Measurements from ENCODE around the gene FBLN5. TPM values are rescaled to one million over a fixed set of nuclear protein-coding genes. Genes with fewer than 3 reads are reported as not detected.

Gene FBLN5
- total RNA-seq, 1 donor from 2014 or later: 98.7 TPM

DNA sequence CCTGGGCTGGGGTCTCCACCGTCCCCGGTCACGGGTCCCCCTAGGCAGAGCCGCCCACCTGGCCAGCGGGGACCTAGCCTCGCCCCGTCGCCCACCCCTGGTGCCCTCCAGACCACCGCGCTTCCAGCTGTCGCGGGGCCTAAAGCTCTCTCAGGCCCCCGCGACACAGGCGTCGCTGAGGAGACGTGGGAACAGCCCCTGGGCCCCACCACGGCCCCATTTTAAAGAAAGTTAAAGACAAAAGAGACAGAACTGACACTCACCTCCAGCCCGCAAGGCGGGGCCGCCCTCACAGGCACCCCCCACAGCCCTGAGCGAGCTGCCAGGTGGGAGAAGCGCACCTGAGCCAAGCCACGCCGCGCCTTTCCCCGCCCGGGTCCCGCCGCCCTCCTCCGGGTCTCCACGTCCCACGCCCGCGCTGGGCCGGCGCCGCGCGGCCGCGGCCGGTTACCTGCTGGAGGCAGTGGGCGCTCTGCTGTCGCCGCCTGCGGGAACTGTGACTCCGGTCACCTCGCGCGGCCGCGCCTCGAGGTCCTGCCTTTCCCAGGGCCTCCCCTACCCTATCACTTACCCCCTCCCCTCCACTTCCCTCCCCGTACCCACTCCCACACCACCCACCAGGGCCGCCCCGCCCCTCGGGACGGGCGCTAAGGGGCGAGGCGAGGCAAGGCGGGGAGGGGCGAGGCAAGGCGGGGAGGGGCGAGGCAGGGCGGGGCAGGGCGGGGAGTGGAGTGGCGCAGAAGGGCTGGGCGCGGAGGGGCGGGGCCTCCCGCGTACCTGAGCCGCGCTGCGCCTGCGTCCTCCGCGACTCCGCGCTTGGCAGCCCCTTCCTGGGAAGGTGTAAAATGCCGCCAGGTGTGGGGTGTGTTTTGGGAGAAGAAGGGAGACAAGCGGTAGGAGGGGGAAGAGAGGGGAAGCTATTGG lies 111.3 kb downstream of the FBLN5 start:
- Mint-ChIP-seq H3K9me3 (ENCODE audit: unreplicated experiment) (no peaks in the 10 kb centered on the region), H3K27ac (ENCODE audit: unreplicated experiment) (no peak overlapping the region), H3K36me3 (ENCODE audit: unreplicated experiment) (no peaks in the 10 kb centered on the region), H3K4me1 (ENCODE audit: unreplicated experiment) (peaks cover 6% of the 10 kb centered on the region), H3K4me3 (ENCODE audit: unreplicated experiment) (peak overlapping the region; percentile 63), H3K27me3 (ENCODE audit: unreplicated experiment) (peaks cover 83% of the 10 kb centered on the region)
- TF ChIP-seq, protein P1, sequence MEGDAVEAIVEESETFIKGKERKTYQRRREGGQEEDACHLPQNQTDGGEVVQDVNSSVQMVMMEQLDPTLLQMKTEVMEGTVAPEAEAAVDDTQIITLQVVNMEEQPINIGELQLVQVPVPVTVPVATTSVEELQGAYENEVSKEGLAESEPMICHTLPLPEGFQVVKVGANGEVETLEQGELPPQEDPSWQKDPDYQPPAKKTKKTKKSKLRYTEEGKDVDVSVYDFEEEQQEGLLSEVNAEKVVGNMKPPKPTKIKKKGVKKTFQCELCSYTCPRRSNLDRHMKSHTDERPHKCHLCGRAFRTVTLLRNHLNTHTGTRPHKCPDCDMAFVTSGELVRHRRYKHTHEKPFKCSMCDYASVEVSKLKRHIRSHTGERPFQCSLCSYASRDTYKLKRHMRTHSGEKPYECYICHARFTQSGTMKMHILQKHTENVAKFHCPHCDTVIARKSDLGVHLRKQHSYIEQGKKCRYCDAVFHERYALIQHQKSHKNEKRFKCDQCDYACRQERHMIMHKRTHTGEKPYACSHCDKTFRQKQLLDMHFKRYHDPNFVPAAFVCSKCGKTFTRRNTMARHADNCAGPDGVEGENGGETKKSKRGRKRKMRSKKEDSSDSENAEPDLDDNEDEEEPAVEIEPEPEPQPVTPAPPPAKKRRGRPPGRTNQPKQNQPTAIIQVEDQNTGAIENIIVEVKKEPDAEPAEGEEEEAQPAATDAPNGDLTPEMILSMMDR (IDR thresholded peaks at IDR 0.05): no peak
- DNase-seq (ENCODE audit: extremely low spot score, unreplicated experiment): no peak

DNA sequence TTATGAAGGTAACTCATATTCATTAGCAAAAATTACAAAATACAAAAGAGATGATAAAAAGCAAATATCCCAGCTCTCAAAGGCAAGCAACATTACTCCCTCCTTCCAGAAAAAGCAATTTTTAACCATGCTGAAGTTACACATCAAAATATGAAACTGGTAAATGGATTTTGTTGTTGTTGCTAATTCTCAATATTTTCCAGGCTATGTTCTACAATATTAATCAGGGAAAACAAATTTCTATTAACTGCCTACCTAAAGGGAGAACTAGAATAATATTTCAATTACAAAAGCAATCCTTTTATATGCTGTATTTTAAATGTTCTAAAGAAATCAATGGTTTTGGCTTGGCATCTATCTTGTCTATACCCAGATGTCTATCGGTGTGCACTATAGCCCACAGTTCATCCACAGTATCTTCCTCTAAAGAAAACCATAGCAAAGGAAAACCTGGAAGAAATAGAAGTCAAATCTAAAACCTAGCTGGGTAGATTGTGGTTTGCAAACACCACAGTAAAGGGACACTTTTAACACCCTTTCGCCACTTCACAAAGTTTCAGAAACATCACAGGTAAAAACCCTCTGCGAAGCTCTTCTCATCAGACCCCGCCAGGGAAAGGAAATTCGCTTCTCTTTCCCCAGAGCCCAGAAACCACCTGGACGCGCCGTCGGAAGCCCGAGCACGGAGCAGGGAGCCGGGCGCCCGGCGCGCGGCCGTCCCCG lies 112.1 kb downstream of the FBLN5 start:
- Mint-ChIP-seq H3K9me3 (ENCODE audit: unreplicated experiment) (no peaks in the 10 kb centered on the region), H3K27me3 (ENCODE audit: unreplicated experiment) (peaks cover 80% of the 10 kb centered on the region), H3K27ac (ENCODE audit: unreplicated experiment) (no peak overlapping the region), H3K36me3 (ENCODE audit: unreplicated experiment) (no peaks in the 10 kb centered on the region), H3K4me3 (ENCODE audit: unreplicated experiment) (peak overlapping the region; percentile 12), H3K4me1 (ENCODE audit: unreplicated experiment) (peaks cover 6% of the 10 kb centered on the region)
- TF ChIP-seq, protein P1 (IDR thresholded peaks at IDR 0.05): no peak
- DNase-seq (ENCODE audit: extremely low spot score, unreplicated experiment): no peak

DNA sequence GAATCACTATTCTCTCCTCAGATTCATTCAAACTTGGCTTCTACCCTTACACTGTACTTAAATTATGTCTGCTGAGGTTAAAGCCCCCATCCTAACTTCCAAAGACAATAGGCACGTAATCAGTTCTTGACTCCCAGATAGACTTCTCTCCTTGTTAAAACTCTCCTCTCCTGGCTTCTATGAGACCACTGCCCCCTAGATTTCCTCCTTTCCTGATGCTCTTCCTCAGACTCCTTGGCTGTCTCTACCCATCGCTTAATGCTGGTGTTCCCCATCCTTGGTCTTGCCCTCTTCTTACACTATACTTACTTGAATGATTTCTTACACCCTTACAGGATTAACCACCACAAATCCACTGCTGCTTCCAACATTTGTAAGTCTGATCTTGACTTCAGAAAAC lies 112.9 kb downstream of the FBLN5 start:
- DNase-seq (ENCODE audit: extremely low spot score, unreplicated experiment): no peak
- no peak overlapping the region for H3K27ac Mint-ChIP-seq (ENCODE audit: unreplicated experiment)
- H3K4me1 Mint-ChIP-seq (ENCODE audit: unreplicated experiment): peaks cover 6% of the 10 kb centered on the region

DNA sequence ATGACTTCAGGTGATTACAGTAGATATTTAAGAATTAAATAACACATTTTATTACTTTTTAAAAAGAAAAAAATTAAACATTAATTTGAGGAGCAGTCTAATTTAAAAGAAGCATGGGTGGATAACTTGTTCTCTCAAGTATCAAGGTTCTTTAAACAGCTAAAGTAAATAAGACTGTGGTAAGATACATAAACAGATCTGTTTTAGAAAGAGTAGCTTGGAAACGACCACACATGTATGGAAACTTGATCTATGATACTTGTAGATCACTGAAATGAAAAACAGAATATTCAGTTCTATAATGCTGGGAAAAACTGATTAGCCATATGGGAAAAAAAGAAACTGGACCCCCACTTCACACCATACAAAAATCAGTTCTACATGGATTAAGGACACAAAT lies 116.2 kb downstream of the FBLN5 start:
- Mint-ChIP-seq H3K4me3 (ENCODE audit: unreplicated experiment) (no peak overlapping the region), H3K4me1 (ENCODE audit: unreplicated experiment) (no peaks in the 10 kb centered on the region), H3K9me3 (ENCODE audit: unreplicated experiment) (no peaks in the 10 kb centered on the region), H3K36me3 (ENCODE audit: unreplicated experiment) (no peaks in the 10 kb centered on the region), H3K27me3 (ENCODE audit: unreplicated experiment) (peaks cover 77% of the 10 kb centered on the region), H3K27ac (ENCODE audit: unreplicated experiment) (no peak overlapping the region)
- no peak for DNase-seq (ENCODE audit: extremely low spot score, unreplicated experiment)
- TF ChIP-seq, protein P1 (IDR thresholded peaks at IDR 0.05): no peak

More for the DNA sequence above, 112.9 kb downstream of the FBLN5 start:
- no peaks in the 10 kb centered on the region for H3K9me3 Mint-ChIP-seq (ENCODE audit: unreplicated experiment)
- no peaks in the 10 kb centered on the region for H3K36me3 Mint-ChIP-seq (ENCODE audit: unreplicated experiment)
- no peak overlapping the region for H3K4me3 Mint-ChIP-seq (ENCODE audit: unreplicated experiment)
- peaks cover 80% of the 10 kb centered on the region for H3K27me3 Mint-ChIP-seq (ENCODE audit: unreplicated experiment)
- TF ChIP-seq, protein P1 (IDR thresholded peaks at IDR 0.05): no peak

DNA sequence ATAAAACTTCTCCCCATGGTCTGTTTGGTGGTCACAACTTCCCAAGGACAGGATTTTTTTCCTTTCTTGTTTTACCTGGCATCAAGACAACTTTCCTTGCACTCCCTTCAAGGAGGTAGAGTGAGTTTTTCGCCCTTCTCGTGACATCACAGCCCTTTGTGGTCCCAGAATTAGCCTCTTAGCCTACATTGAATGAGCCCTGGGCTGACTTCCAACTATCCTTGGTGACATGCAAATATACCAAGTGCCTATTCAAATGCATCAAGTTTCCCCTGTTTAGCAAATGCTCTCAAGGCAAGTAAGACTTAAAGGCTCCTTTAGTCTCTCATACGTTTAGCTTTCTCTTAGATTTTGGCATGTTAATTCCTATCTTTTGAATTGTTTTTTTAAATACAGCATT lies 116.7 kb downstream of the FBLN5 start:
- Mint-ChIP-seq H3K27ac (ENCODE audit: unreplicated experiment) (no peak overlapping the region), H3K9me3 (ENCODE audit: unreplicated experiment) (no peaks in the 10 kb centered on the region), H3K36me3 (ENCODE audit: unreplicated experiment) (no peaks in the 10 kb centered on the region), H3K27me3 (ENCODE audit: unreplicated experiment) (peaks cover 77% of the 10 kb centered on the region), H3K4me3 (ENCODE audit: unreplicated experiment) (no peak overlapping the region), H3K4me1 (ENCODE audit: unreplicated experiment) (no peaks in the 10 kb centered on the region)
- TF ChIP-seq, protein P1 (IDR thresholded peaks at IDR 0.05): no peak
- DNase-seq (ENCODE audit: extremely low spot score, unreplicated experiment): no peak
